ENCODE data around the gene RBM34.

The RBM34 gene

DNA sequence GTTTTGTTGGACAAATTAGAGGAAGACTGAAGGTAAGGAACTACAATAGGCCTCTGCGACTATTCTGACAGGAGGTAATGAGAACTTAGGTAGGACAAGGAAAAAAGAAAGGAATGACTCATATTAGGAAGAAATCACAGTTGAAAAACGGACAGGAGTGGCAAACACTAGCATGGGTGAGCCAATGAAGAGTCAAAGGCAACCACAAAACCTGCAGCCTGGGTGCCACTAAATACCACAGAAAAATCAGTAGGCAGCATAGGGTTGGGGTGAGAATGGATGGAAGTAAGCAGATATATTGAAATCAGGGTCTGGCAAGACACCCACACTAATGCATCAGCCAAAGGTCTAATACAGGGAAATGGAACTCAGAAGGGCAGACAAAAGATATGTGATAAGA is 10.0 kb downstream of the RBM34 start:
- DNase-seq, result no peak

DNA sequence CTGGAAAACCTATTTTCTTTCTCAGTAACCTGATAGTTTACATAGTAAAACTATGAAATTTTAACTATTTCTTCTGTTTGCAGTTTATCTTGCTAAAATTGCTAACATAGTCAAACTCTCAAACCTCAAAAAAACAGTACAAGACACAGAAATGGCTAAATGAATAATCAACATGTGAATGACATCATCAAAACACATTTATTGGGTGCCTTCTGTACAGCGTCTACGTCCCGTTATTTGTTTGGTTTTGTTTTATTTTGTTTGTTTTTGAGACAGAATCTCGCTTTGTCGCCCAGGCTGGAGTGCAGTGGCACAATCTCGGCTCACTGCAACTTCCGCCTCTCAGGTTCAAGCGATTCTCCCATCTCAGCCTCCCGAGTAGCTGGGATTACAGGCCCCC is 11.2 kb downstream of the RBM34 start:
- DNase-seq, result no peak

DNA sequence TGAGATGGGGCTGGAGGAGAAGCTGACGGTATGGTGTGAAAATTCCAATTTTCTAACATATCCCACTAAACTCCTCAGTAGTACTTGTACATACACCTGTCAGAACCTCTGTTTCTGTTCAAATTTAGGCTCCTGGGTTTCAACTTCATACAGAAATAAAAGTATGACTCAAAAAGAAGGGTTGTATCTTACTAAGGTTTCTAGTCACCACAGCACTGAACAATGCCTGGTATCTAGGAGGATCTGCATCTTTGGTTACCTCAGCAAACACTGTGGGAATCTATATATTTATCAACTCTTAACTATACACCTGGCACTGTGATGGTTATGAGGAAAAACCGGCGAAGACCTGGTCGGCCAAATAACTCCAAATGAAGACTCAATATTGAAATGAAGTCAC is 13.8 kb downstream of the RBM34 start:
- no peak for DNase-seq

DNA sequence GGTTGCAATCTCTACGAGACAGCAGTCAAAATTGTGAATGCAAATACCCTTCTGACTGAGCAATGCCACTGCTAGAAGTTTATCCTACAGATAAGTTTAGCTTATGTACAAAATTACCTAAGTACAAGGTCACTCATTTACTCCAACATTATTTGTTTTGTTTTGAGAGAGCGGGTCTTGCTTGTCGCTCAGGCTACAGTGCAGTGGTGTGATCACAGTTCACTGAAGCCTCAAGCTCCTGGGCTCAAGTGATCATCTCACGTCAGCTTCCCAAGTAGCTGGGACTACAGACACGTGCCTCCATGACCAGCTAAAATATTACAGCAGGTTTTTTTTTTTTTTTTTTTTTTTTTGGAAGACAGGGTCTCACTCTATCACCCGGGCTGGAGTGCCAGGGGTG is 15.4 kb downstream of the RBM34 start:
- DNase-seq, result no peak

DNA sequence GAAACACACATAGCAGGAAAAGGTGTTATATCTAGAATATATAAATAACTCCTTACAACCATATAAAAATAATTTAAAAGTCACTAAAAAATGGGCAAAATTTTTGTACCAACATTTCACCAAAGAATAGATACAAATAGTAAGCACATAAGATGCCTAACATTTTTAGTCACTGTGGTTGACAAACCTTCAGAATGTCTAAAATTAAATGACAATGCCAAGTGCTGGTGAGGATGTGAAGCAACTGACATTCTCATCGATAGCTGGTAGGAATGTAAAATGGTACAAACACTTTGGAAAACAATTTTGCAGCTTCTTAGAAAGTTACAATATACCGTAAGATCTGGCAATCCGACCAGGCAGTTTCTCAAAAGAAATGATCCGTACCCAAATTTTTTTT is 18.1 kb downstream of the RBM34 start:
- DNase-seq, result no peak

DNA sequence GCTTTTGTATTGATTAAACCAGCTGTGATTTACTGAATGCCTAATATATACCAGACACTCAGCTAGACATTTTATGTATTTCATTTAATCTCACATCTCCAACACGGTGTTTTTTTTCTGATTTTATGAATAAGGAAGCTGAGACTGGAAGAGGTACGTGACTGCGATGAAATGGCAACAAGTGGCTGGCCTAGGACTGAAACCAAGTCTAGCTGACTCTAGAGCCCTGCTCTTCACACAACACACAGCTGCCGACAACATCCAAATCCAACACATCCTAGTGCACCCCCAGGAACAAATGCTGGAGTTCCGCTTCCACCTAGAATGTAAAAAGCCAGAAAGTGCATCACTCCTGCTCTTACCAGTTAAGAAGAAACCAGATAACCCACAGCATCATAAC is 21.7 kb downstream of the RBM34 start:
- no peak for DNase-seq

DNA sequence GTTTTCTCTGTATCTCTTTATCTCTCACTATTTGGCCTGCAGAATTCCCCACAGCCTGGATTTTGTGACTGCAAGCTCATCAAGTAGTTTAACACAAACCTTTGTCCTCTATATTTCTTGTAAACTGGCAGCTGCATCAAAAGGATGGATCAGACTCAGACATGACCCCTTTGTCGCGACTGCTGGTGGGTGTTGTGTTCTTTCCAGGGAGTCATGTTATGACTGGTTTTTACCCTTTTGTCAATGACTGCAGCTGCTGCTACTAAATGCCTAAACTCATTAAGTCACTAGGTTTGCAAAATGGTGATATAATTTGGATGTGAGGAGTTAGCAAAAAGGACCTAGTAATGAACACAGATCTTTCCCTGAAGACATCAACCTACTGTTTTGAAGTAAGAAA is 22.2 kb downstream of the RBM34 start:
- DNase-seq, result no peak

DNA sequence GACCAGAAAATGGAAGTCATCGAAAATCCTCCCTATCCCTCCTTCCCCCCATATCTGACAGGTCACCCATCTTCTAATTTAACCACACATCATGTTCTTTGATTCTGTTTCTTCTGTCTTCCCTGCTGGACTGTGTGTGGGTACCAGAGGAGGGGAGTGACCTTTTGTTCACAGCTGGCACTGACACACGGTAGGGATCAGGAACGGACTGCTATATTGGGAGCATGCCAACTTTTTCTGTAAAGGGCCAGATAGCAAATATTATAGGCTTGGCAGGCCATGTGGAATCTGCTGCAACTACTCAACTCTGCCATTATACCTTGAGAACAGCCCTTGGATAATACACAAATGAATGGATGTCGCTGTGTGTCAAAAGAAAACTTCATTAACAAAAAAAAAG is 24.9 kb downstream of the RBM34 start:
- no peak for DNase-seq

DNA sequence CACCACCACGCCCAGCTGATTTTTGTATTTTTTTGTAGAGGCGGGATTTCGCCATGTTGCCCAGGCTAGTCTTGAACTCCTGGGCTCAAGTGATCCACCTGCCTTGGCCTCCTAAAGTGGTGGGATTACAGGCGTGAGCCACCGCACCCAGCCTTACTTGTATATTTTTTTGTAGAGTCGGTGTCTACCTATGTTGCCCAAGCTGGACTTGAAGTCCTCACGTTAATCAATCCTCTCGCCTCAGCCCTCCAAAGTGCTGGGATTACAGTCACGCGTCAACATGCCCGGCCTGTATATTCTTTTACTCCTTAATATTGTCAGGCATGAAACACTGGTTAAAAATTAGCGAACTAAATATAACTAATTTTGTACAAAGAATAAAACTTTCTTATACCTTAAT is 26.9 kb downstream of the RBM34 start:
- no peak for DNase-seq

DNA sequence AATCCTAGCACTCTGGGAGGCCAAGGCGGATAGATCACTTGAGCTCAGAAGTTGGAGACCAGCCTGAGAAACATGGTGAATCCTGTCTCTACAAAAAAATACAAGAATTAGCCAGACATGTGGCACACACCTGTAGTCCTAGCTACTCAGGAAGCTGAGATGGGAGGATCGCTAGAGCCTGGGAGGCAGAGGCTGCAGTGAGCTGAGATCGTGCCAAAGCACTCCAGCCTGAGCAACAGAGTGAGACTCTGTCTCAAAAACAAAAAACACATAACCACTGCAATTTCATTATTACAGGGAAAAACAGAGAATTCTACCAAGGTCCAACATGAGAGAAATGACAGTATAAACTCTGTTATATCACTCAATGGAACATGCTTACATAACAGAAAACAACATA is 28.0 kb downstream of the RBM34 start:
- DNase-seq, result no peak

DNA sequence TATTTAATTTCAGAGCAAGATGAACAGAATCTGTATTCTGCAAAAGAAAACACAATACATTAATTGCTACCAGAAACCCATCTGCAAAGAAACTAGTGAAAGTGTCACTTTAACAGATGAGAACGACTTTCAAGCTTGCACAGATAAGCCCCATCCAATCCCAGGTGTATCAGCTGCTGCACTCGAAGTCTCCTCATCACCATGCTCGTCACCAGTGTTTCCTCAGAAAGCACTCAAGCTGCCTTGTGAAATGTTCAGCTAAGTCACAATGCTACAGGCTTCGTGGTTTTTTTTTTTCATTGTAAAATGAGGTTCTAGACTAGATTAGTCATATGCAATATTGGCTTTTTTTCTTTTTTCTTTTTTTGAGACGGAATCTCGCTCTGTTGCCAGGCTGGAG is 29.1 kb downstream of the RBM34 start:
- DNase-seq, result no peak

DNA sequence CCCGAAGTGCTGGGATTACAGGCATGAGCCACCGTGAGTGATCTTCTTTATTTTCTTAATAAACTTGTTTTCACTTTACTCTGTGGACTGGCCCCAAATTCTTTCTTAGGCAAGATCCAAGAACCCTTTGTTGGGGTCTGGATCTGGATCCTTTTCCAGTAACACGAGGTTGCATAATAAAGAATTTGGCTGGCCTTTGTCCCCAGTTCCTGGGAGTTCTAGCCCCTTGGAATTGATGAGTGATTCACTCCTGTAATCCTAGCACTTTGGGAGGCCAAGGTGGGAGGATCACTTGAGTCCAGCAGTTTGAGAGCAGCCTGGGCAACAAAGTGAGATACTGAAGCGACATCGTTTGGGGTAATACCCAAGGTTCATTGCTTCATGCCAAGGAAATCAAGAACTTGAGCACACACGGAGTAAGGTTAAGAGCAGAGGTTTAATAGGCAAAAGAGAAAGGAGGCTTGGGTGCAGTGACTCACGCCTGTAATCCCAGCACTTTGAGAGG is 30.2 kb downstream of the RBM34 start:
- DNase-seq, result no peak

DNA sequence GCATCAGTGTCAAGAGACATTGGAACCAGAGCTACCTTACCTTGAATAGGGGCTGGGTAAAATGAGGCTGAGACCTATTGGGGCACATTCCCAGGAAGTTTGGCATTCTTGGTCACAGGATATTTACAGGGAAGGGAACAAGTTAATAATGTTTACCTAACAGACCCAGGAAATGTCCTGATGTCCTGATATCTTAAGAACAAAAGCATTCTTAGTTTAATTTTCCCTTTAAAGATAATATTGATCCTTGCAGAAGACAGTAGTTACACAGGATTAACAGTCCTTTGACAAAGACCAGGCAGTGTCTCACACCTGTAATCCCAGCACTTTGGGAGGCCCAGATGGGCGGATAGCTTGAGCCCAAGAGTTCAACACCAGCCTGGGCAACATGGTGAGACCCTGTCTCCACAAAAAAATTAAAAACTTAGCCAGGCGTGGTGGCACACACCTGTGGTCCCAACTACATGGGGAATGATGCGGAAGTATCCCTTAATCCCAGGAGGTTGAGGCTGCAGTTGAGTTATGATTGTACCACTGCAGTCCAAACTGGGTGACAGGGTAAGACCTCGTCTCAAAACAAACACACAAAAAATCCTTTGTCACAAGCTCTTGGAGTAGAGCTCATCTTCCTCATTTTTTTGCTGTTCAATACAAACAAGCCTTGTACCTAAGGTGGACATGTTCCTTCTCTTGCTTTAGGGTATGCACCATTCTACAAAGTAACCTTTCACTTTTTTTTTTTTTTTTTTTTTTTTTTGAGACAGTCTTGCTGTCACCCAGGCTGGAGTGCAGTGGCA is 31.1 kb downstream of the RBM34 start:
- no peak for DNase-seq

DNA sequence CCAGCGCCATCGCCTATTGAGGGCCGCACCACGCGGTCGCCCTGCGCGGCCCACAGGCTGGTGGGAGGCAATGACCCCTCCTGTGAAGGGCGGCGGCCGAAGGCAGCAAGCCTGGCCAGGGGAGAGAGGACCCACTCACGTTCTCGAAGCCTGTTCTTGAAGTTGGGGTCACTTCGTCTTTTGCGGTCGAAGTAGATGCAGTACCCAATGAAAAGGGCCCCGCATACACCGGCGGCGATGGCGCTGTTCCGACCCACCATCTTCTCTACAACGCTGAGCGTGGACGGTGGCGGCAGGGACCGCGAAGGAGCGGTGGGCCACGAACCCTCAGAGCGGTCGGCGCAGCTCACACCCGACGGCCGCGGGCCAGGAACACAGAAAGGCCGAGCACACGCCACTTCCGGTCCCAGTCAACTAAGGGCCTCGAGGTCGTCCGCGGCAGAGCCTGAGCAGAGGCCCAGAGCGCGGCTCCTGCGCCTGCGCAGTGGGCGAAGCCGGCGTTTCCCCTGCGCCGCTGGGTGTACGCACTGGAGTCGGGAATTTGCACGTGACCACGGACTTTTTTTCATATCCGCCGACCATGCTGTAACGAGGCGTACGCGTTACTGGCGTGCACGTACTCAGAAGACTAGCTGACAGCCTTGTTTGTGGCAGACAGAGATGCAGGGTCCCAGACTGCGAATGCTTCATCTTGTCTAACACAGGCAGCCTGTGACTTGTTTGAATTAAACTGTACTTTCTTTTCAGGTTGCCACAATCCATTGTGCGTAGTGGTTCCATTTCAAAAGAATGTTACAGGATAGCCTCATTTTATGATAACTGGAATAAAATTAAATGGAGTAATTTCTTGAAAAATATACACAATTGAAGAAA is 32.4 kb downstream of the RBM34 start, which contains the start of gene TOMM20:
Gene TOMM20 (minus strand): TSS at position 382 of the 873 bp plus-strand sequence. CDS start 122 bp downstream, at position 260.
- DNase-seq, result peak; percentile 97

DNA sequence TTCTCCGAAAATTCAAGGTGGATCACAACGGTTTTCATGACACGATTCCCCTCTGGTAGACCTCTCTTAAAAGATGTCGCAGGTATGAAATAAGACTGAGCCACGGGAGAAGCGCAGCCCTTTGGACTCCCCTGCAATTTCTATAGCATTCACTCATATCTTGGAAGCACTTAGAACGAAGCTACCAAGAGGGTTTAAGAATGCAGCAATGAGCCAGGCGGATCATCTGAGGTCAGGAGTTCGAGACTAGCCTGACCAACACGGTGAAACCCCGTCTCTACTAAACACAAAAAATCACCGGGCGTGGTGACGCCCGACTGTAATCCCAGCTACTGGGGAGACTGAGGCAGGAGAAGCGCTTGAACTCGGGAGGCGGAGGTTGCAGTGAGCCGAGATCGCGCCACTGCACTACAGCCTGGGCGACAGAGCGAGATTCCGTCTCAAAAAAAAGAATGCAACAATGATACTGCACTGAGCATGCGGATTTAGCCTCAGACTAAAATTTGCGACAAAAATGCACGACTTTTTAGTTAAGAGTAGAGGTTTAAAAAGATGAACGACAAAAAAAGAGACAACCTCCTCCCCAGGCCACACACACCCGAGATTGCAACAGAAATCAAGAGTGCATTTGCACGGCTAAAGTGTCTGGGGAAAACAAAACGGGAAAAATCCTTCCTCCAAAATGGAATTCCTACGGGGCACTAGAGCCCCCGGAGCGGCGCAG is 33.2 kb downstream of the RBM34 start:
- DNase-seq, result peak in 1 of 2 donors; percentile 18

DNA sequence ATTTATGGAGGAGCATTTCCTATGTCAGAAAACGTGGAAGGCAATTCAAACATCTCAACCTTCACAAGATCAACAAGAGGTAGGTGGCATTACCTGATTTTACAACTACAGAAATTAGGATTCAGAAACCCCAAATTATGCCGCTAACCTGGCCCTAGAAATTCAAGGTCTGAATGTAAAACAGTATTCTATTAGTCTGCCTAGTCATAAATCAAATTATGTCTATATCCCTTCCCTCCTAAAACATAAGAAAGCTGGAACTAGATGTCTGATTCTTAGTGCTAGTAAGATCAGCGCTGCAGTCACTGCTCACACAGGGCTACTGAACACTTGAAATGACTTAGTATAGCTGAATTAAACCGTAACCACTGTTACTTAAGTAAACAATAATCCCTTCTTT is 33.8 kb downstream of the RBM34 start:
- DNase-seq, result no peak

DNA sequence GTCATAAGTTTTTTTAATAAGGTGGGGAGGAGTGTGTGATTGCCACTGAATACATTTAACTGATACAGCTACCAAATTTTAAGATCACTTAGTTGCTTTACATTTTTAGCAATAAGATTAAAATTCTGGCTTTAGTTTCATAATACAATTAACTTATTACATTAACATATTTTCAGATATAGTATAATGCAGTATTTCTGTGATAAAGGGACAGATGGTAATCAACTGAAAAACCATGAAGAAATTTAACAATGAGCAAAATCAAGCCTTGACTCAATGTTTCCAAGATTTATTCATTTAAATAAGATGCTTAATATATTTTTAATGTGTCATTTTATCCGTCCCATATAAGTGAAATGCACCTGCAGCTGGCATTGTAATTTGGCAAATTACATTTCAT is 36.4 kb downstream of the RBM34 start:
- no peak for DNase-seq

DNA sequence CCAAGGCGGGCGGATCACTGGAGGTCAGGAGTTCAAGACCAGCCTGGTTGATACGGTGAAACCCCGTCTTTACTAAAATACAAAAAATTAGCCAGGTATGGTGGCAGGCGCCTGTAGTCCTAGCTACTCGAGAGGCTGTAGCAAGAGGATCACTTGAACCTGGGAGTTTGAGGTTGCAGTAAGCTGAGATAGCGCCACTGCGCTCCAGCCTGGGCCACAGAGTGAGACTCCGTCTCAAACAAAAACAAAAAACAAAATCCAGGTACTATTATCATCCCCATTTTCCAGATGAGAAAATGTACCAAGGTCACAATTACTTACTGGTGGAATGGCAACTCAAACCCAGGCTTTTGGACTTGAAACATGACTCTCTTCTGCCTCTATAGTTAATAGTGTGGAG is 36.9 kb downstream of the RBM34 start:
- no peak for DNase-seq

DNA sequence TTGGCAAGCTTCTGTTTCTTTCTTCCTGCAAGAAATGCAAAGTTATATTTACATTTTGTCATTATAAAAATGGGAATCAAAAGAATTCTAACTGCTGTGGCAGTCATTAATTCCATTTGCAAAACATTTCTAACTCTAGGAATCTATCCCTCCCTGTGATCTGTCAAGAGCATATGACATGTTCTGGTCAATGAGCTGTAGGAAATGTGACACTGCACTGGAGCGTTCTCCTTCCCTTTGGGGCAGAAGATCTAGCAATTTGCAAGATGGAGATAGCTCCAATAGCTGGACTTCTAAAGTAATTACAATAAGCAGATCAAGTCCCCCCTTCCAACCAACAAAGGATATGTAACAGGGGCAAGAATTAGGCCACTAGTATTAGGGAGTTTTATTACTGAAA is 38.7 kb downstream of the RBM34 start:
- DNase-seq, result no peak

DNA sequence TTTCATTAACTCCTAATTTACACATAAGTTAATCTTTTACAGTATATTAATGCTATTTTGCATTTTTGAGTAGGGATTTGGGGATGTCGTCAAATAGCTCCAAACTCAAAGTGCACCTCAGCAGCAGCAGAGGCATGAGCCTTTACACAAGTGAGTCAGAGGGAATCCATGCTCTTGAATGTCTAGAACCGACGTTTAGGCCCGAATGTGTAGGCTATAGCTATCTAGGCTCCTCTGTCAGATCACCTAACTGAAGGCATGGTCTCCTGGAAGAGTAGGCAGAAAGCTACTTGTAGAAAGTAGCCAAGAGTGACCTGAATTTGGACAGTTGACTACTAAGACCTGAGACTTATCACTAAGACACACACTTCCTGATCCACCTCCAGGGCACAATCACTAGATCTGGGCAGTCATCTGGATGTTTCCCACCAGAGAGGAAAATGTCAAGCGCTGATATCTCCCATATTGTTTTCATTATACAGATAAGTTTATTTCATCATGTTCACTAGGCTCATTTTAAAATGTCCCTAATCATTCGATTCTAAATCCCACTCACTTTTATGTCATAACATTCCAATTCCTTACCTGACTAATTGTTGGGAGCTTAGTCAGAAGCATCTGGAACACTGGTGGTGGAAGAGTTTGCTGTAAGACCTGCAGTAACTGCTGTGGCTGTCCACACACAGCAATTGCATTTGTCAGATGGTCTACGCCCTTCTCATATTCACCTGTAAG is 47.7 kb downstream of the RBM34 start:
- DNase-seq, result no peak

DNA sequence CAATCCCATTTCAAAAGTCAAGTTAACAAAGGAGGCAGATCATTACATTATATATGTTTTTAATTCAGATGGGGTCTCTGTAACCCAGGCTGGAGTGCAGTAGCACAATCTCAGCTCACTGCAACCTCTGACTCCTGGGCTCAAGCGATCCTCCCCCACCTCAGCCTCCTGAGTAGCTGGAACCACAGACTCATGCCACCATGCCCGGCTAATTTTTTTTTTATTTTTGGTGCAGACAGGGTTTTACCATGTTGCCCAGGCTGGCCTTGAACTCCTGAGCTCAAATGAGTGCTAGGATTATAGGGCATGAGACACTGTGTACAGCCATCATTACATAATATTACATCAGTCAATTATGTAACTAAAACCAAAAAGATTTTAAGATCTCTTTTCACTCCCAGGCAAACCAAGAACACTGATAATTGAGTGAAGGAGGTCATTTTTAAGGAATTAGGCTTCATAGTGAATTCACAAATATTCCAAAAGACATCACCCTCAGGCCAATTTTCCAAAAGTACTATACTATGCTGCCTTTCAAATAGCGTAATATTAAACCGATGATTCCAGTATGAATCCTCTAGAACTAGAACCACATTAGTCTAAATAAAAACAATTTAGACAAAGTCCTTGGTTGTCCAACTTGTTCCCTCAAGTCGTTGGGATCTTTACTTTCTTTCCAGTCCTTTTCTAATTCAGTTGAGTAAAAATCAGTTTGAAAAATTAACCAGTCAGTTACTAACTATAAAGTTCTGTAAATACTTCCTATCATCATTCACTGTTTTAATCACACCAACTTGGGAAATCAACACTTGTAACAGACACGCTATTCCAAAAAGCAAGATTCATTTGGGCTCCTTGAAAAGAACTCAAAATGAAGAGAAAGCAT is 48.5 kb downstream of the RBM34 start:
- no peak for DNase-seq

DNA sequence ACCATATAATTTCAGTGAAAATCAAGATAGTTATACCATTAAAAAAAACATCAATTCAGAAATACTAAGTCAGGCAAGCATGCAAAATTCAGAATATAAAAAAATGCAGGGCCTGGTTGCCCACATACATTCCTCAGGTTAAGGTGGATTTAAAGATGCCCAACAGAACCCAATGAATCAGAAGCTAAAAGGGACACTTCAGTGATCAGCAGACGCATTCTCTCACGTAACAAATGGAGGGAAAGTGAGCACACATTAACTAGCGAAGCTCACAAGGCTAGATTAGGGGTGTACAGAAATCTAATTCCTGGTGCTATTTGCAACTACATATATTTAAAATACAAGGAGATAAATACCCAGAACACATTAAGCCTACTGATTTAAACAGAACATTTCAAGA is 49.9 kb downstream of the RBM34 start:
- no peak for DNase-seq
